ENCODE data around the gene KIF1A. TPM values are rescaled to one million over a fixed set of nuclear protein-coding genes. Genes with fewer than 3 reads are reported as not detected.

The KIF1A gene
- total and polyA plus RNA-seq, 10 of the 15 experiments (the other 5 are each of a cell fraction or from before 2014, with no cell fraction given), result 0.04 to 0.95 (median 0.06) TPM; not detected in 5

GRCh38 chr2:240687741-240688552 lies 132.1 kb downstream of the KIF1A start:
- CTCF ChIA-PET, result no interaction called here
- H3K27me3 ChIP-seq (replicated peaks in 1 of 2; ENCODE audit: control insufficient read depth in 2 of 2, insufficient read depth in 2 of 2, low read length in 1 of 2), result no peaks in the 10 kb centered on the region
- H4K20me1 ChIP-seq (ENCODE audit: control insufficient read depth, insufficient read depth), result no peaks in the 10 kb centered on the region
- RAD21 ChIA-PET (ENCODE audit: unreplicated experiment), result no interaction called here
- TF ChIP-seq MTA2 (IDR thresholded peaks at IDR 0.05; ENCODE audit: low read depth) (no peak), BCLAF1 (IDR thresholded peaks at IDR 0.05) (no peak), HDAC6 (IDR thresholded peaks at IDR 0.05; ENCODE audit: unreplicated experiment) (no peak), EGR1 (IDR thresholded peaks at IDR 0.05; ENCODE audit: borderline replicate concordance in 1 of 2, low read depth in 2 of 2, low read length in 2 of 2) (no peak), EZH2 (IDR thresholded peaks at IDR 0.05; ENCODE audit: borderline replicate concordance, control insufficient read depth, low read depth, low read length) (no peak), IRF4 (IDR thresholded peaks at IDR 0.05; ENCODE audit: low read depth, low read length) (no peak), PKNOX1 (IDR thresholded peaks at IDR 0.05) (no peak), JUNB (IDR thresholded peaks at IDR 0.05) (no peak), TCF3 (IDR thresholded peaks at IDR 0.05; ENCODE audit: borderline replicate concordance, insufficient read depth, low read depth, low read length) (no peak), MYC (IDR thresholded peaks at IDR 0.05; ENCODE audit: insufficient read depth, insufficient read length, insufficient replicate concordance, low read length, severe bottlenecking) (no peak)
- TF ChIP-seq, protein P1, sequence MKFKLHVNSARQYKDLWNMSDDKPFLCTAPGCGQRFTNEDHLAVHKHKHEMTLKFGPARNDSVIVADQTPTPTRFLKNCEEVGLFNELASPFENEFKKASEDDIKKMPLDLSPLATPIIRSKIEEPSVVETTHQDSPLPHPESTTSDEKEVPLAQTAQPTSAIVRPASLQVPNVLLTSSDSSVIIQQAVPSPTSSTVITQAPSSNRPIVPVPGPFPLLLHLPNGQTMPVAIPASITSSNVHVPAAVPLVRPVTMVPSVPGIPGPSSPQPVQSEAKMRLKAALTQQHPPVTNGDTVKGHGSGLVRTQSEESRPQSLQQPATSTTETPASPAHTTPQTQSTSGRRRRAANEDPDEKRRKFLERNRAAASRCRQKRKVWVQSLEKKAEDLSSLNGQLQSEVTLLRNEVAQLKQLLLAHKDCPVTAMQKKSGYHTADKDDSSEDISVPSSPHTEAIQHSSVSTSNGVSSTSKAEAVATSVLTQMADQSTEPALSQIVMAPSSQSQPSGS (IDR thresholded peaks at IDR 0.05; ENCODE audit: low read length), result no peak
- no peaks in the 10 kb centered on the region for H3K9me3 ChIP-seq (replicated peaks; ENCODE audit: control insufficient read depth, insufficient read depth, low read length)
- POLR2A ChIA-PET, result no interaction called here
- H3K4me3 ChIP-seq, result no peak overlapping the region
- no TSS peak for BruUV-seq (replicated peaks)
- SMC1A ChIA-PET (ENCODE audit: uncharacterized antibody, unreplicated experiment), result no interaction called here
- no peaks in the 10 kb centered on the region for H3K36me3 ChIP-seq (ENCODE audit: control insufficient read depth in 2 of 2, insufficient read depth in 2 of 2, low read length in 1 of 2)
- no peak for FAIRE-seq
- H3K9ac ChIP-seq (ENCODE audit: control insufficient read depth, insufficient read depth, low read length), result no peak overlapping the region
- no peak overlapping the region for H2AFZ ChIP-seq (ENCODE audit: control insufficient read depth, low read depth, low read length)
- no peak for DNase-seq (ENCODE audit: low read depth, low spot score)
- no peak for ATAC-seq
- no peaks in the 10 kb centered on the region for H3K4me1 ChIP-seq (ENCODE audit: control insufficient read depth, insufficient read depth, low read length)
- no peak overlapping the region for H3K4me2 ChIP-seq (ENCODE audit: control insufficient read depth, insufficient read depth)
- intact Hi-C loops (cut with micrococcal nuclease; ENCODE audit: unreplicated experiment) (no loop called here), in situ Hi-C loops (cut with MboI) (no loop called here)
- 24% methylated on average over 13 of the region's 14 CpGs for WGBS (ENCODE audit: insufficient coverage, insufficient replicate concordance, low lambda C conversion rate, missing lambda C conversion rate)
- no peaks in the 10 kb centered on the region for H3K79me2 ChIP-seq (ENCODE audit: control insufficient read depth, insufficient read depth, low read length)
- H3K27ac ChIP-seq (ENCODE audit: control insufficient read depth, insufficient read depth), result no peak overlapping the region
